Adrenal gland (tissue), 5 donors: Measurements from ENCODE around the gene PI4K2B.
A peak's percentile ranks its signal among the peaks of the same experiment; 100 is the strongest.

Experiments used
- POLR2A ChIP-seq, 2 donors: fragments of 450-650 bp; IDR thresholded peaks; one replicate each; pipeline ENCODE4 v1.6.1; 2017; ENCODE audit warnings: antibody characterized with exemption in 2 of 2, mild to moderate bottlenecking in 2 of 2, moderate library complexity in 1 of 2
- TF ChIP-seq, protein P1 (sequence below), 6 experiments: fragments of 450-650 bp in 4 of 6; fragments of 200-600 bp in 2 of 6; sonication (generic) in 1 of 6; IDR thresholded peaks; 1 replicate in 5 of 6; 2 replicates in 1 of 6; pipeline versions ENCODE4 v1.5.1 to v1.8.0; 2016 to 2021; ENCODE audit warnings: antibody characterized with exemption in 6 of 6, mild to moderate bottlenecking in 2 of 6, moderate library complexity in 1 of 6
- donor health status: DM: no; HTN: no; CAD: no.

DNA sequence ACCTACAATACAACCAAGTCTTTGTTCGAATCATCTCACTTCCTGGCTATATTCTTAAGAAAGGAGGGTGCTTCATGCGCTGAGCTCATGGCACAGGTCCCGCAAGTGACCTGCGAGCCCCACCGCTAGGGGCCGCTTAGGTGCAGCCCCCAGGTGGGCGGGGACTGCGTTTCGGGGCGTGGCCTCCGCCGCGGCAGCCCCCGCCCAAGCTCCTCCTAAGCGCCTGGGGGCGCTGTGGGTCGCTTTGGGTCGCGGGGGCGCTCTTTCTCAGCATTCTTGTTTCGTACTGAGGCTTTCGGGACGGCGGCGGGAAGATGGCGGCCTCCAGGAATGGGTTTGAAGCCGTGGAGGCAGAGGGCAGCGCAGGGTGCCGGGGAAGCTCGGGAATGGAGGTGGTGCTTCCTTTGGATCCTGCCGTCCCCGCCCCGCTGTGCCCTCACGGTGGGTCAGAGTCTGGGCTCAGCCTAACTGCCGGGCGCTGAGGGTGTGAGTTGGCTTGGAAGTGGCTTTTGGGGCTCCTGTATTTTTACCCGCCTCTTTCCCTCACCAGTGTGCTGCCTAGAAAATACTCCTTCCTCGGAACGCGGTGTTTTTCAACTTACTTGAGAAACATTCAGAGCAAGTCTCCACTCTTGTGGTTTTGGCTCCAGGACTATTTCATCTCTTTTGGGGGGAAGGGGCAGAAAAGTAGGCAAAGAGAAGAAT lies 78.8 kb downstream of the PI4K2B start, which contains the start of gene ZCCHC4:
- TF ChIP-seq, protein P1, sequence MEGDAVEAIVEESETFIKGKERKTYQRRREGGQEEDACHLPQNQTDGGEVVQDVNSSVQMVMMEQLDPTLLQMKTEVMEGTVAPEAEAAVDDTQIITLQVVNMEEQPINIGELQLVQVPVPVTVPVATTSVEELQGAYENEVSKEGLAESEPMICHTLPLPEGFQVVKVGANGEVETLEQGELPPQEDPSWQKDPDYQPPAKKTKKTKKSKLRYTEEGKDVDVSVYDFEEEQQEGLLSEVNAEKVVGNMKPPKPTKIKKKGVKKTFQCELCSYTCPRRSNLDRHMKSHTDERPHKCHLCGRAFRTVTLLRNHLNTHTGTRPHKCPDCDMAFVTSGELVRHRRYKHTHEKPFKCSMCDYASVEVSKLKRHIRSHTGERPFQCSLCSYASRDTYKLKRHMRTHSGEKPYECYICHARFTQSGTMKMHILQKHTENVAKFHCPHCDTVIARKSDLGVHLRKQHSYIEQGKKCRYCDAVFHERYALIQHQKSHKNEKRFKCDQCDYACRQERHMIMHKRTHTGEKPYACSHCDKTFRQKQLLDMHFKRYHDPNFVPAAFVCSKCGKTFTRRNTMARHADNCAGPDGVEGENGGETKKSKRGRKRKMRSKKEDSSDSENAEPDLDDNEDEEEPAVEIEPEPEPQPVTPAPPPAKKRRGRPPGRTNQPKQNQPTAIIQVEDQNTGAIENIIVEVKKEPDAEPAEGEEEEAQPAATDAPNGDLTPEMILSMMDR (IDR thresholded peaks at IDR 0.05): peak; percentile 64 to 98 (median 90)
- TF ChIP-seq POLR2A (IDR thresholded peaks at IDR 0.05): peak in 1 of 2 donors; percentile 83
